SKM-1 treated with dmso at 0.1 percent for 144 hours (cell line): ENCODE data around the gene USH2A.
"Not testable (repeated sequence)": the region's sequence is repeated elsewhere in the genome, so short reads cannot be mapped to it uniquely, and the experiment has no call there.

Source experiments
- DNase-seq: peaks from one replicate; lab custom pipeline; 2025; ENCODE audit not compliant: unreplicated experiment; lab: John Stamatoyannopoulos, UW

Gene USH2A

DNA sequence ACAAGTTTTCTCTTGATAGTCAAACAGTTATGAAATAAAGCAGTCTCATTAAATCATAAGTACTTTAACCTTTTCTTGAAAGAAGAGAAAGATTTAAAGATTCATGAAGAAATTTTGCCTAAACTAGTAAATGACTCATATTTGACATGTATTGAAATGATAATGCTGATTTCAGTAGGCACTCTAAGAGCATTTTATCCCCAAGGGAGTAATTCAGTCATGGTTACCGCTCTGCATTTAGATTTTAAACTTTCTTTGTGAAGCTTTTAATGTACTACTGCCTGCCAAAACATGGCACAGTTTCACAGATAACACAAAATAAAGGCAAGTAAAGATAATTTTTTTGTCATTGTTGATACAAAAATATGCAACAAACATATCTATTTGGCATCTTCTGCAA, 6.8 kb downstream of the USH2A start:
- no peak for DNase-seq

DNA sequence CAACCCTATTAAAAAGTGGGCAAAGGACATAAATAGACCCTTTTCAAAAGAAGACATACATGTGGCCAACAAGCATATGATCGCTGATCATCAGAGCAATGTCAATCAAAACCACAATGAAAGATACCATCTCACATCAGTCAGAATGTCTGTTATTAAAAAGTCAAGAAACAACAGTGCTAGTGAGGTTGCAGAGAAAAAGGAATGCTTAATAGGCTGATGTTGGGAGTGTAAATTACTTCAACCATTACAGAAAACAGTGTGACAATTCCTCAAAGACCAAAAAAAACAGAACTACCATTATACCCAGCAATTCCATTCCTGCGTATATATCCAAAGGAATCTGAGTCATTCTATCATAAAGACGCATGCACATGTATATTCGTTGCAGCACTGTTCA, 13.2 kb downstream of the USH2A start:
- DNase-seq: no peak

DNA sequence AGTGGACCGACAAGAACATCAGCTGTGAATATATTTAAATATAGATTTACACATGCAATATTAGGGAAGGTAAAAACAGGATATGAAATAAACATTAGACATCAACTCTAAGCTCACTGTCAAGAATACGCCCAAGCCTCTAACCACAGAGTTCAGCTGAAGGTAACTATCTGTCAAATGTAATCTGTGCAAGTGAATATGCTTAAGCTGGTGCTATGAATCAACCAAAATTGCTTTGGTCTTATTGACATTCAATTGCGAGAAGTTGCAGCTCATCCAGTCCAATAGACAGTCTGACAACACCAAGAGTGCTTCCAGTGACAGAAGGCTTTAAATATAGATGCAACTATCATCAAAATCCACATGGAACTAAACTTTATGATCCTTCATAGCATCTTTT, 32.3 kb downstream of the USH2A start:
- DNase-seq: no peak

DNA sequence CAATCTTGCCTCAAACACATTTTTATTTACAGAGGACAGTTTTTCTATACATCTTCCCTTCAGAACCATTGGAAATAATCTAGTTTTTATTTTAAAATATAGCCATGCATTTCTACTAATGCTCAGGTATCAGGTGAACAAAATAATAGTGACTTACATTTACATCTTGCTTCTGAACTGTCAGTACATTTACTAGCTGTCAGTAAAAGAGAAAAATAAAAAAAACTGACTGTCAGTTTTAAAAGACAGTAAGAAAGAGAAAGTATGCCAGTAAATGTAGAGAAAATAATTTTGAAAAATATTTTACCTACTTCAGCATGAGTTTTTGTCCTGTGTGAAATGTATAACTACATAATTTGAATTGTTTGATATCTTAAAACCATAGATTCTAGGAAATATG, 33.5 kb downstream of the USH2A start:
- no peak for DNase-seq

DNA sequence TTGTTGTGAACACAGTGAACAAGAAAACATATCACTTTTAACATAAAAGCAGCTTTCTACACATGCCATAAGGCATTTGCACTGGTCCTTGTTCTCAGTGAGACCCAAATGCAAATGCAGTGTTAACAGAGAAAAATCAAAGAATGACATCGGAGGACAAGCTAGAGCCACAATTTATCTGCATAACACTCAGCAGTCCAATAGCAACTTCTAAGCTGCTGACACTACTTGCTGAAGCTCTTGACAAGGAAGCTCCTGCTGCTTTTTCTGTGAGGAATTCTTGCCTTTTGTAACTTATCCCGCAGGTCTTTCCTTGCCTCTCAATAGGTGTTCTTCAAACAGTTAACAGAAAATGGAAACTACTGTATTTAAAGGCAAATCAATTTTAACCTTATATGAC, 34.7 kb downstream of the USH2A start:
- no peak for DNase-seq

DNA sequence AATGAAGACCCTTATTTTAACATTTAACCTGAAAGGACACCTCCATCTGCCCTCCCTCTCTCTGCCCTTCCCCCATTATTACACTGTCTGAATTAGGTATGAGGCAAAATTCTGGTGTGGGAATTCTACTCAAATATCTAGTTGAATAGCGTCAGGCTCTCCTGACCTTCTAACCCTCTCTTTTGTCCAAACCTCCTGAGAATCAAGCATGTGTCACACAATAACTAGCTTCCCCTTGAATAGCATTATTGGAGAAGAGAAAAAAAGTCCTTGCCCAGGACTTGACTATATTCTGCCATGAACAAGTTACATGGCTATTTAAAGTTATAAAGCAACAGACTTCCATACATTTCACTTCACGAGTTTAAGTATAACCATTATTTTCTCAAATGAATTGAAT, 35.5 kb downstream of the USH2A start:
- DNase-seq: no peak

DNA sequence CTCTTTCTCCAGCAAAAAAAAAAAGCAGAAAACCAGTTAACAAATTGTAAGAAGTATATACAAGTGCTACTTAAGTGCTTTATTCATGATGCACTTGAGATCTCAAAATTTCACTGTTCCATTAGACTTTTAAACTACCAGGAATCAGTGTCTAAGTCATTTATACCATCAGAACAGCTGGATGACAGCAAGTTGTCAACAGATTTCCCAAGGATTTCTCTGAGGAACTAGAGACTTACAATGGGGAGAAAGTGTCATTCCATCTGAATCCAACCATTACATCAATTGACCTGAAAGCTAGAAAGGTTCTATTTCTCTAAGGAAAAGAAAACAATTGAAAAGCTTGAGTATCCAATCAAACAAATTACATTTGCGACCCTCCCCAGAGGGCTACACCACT, 43.8 kb downstream of the USH2A start:
- DNase-seq: no peak

DNA sequence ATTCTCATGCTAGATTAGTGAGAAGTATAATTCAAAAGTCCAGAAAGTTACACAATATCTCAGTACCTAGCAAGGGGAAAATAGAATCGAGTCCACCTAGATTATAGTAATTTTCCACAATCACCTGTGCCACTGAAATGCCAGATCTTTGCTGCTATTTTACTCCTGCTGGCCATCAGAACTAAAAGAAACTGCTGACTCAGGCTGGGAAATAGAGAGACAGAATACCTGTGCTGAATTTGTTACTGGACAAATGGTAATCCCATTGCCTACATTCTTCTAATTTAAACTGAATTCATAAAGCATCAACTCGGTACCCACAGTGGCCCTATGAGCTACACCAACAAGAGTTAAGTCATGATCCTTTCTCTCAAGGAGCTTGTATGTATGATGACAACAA, 55.0 kb downstream of the USH2A start:
- no peak for DNase-seq

DNA sequence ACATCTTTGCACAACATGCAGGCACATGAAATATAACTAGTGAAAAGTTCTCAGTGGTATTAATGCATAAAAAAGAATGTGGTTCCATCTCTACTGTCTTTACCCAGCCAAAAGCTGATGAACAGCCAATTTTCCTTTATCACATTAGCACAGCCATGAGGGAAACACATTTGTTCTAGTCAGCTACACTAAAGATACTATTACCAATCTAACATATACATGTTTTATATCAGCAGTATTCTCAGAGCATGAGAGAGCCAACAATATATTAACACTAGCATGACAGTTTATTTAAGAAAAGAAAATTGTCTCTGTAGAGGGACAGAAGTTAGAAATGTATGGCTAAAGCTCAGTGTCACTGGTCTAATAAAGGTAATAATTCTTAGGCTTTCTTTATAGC, 56.3 kb downstream of the USH2A start:
- DNase-seq: no peak

DNA sequence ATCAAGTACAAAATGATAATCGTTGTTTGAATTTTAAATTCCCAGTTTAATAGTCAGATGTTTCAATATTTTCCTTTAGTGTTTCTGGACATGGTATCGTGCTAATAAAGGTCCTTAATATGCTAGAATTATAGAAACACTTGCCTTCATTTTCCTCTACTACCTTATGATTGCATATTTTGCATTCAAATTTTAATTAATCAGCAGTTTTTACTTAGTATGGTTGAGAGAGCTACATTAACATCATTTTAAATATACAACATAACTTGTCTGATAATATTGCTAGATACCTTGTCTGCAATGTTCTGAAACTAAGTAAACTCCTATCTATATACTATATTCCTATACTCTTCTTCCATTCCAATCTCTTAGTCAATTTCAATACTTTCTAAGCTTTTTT, 66.3 kb downstream of the USH2A start:
- no peak for DNase-seq

DNA sequence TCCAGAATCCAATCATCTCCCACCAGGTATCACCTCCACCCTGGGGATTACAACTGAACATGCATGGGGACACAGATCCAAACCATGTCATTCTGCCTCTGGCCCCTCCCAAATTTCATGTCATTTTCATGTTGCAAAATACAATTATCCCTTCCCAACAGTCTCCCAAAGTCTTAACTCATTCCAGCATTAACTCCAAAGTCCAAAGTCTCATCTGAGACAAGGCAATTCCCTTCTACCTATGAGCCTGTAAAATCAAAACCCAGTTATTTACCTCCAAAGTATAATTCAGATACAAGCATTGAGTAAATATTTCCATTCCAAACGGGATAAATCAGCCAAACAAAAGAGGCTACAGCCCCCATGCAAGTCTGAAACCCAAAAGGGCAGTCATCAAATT, 73.1 kb downstream of the USH2A start:
- DNase-seq: no peak

DNA sequence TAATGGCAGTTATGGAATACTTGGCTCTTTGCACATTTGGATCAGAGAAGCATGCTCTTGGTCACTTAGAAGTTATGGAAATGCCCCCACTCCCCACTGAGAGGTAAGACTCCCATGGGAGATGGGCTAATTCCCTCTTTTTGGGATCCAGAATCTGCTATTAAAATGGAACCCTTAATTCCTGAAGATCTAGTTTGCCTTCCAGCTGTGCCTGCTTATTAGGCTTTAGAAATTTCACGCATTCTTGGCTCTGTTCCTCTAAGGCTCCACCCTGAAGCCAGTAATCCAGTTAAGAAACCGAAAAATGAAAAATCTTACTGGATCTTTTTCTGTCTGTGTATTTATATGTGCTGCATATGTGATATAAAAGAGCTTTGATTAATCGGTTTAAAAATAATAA, 76.7 kb downstream of the USH2A start:
- no peak for DNase-seq

DNA sequence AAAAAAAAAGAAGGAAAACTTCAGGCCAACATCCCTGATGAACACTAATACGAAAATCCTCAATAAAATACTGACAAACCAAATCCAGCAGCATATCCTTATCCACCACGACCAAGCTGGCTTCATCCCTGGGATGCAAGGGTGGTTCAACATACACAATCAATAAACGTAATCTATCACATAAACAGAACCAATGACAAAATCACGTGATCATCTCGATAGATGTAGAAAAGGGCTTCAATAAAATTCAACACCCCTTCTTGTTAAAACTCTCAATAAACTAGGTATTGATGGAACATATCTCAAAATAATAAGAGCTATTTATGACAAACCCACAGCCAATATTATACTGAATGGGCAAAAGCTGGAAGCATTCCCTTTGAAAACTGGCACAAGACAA, 82.7 kb downstream of the USH2A start:
- DNase-seq: not testable (repeated sequence)

DNA sequence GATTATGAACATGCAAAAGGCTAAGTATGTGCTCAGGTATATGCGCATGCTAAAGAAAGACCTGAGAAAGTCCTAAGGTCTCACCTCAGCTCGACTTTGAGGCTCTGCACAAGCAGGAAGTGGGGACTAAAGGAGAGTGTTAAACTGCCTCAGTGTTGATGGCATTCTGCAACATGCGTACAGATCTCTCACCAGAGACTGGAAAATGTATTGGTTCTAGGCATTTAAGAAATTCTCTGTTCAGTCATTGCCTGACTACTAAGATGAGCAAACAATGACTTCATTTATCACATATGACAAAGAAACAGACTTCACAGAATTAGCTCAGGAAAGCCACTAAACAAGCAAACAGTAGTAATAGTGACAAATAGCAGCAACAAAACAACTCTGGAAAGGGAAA, 90.8 kb downstream of the USH2A start:
- DNase-seq: no peak

DNA sequence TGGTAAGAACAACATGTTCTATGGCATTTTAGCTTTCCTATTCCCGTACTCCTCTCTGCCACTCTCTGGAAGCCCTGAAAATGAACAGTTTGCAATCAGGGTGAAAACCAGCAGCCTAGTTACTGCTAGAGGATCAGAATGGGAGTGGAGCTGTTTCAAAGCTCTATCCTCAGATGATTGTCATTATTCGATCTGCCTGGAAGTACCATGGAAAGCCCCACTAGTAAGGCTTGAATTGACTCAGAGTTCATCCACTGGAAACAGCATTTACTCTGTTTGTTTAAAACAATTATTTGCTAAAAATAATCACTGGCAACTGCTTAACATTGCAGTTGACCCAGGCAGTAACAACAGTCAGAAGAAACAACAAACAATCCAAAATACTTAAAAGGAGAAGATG, 91.2 kb downstream of the USH2A start:
- no peak for DNase-seq

DNA sequence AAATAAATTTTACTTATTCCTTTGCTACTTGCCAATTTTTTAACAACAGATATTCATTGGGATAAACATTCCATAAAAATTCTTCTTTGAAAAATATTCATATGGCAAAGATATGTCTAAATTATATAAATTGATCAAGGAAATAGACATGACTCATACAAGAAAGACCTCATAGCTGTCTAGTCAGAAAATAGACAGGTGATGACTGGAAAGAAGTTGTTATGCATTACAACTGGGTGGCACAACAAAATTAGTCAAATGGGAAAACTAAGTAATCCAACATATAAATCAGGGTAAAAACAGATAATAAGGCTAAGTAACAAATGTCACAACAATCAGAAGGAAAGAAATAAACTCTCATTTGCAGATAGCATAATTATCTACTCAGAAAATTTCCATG, 92.0 kb downstream of the USH2A start:
- DNase-seq: no peak

DNA sequence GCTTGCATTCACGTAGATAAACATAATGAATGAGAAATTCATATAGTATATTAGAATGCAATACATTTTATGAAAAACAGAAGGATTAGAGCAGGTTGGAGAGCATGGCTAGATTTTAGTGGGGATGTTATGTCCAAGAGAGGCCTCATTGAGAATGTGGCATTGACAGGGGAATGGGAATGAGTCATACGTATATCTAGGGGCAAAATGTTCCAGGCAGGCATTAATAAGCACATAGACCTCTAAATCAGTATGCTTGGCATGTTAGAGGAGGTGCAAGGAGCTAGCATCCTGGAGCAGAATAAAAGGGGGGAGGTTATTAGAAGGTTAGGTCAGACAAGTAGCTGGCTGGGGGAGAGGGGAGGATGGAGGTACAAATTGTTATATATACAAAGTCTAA, 93.0 kb downstream of the USH2A start:
- DNase-seq: no peak

DNA sequence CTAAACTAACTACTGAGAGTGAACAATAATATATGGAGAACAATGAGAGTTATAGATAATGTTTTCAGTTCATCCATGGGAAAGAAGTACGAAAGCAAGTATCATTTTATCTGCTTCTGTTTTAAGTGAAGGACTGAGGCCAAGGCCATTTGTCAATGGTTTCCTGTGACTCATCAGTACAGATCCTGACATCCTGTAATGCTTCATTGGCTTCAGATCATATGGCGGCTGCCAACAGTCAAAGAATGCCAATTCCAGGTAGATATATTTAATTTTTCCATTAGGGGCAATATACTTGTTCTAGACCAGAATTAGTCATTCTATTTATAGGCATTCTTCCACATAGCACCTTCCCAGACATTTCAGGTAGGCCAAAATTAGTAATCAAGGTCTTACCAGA, 97.3 kb downstream of the USH2A start:
- no peak for DNase-seq

DNA sequence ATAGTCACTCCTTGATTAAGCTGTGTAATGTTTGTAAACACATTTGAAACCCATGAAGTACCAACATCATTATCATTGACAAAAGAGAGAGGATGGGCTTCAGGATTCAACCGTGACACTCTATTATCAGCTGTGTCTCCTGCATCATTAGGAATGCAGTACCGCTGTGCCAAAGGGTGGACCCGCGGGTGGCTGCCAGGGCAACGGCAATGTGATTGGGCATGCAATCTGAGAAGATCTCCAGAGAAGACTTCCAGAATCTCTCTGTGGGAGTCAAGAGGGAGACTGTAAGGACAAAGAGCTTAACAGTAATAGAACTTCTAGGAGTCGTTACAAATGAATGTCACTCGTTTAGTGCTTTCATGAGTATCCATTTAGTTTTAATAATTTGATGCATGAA, 97.9 kb downstream of the USH2A start:
- no peak for DNase-seq

DNA sequence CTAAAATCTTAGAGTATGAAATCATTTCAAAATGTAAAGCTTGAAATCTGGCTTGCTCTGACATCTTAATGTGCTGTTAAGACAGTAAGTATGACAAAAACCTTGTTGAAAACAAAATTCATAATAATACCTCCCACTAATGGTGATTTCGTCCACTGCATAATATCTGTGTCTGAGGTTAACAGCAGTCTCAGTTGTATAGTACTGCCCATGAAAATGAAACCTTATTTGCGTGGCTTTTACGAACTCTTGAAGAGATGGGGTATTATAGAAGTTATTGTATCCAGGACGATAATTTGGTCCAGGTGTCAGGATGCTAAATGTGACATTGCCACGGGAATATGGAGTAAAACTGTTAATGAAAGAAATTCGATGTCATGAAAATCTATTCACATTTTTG, 99.9 kb downstream of the USH2A start:
- DNase-seq: no peak

DNA sequence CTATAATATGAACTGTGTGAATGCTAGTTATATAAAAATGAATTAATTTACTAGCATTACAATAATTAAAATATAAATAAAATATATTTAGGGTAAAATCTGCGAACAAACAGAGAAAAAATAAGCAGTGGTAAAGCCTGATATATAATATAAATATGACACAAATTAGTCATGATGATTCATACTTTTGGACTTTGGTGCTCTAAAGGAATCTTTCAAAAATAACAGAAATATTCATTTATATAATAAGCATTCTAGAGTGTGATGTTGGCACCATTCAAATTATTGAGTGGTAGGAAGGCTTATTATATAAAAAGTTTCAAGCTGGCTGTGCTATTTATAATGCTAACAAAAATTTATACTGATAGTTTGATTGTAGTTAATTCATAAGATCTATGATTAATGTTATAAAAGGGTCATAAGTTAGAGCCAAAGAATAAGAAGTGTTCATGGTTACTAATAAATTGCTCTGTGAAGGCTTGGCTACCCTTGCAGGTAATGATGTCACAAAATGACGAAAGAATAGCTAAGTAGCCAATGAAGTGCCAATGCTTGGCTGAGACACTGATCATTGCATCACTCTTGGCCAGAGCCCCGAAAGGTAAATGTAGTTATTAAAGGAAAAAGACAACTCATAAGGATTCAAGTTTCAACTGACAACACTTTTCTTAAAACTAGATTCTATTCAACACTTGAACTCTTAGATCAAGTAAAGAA, 108.7 kb downstream of the USH2A start:
- no peak for DNase-seq

DNA sequence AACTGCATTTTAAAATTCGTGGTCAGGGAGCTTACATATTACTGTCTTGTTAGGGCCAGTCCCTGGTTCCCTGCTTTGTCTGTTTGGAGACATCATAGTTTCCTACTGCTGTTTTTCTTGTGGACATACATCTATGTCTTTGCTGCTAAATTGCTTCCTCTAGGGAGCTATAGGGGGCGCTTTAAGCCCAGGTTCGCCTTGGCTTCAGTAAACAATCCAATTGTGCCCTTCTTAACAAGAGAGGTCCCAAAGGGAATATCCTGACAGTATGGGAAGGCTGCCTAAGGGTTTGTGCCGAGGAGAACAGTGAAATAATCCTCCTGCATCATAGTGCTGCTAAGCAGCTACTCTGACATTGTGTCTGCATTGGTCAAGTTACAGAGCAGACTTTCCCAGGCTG, 112.5 kb downstream of the USH2A start:
- peak; percentile 32 for DNase-seq

DNA sequence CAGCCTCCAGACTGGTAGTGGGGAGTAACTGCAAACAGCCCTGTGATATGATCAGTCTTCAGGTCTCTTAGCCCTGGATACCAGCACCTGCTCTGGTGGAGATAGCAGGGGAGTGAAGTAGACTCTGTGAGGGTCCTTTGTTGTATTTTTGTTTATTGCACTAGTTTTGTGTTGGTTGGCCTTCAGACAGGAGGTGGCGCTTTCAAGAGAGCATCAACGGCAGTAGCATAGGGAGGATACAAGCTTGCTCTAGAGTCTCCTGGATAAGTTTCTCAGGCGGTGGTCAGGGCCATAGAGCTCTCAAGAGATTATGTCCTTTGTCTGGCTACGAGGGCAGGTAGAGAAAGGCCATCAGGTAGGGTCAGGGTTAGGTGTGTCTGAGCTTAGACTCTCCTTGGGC, 116.4 kb downstream of the USH2A start:
- no peak for DNase-seq

DNA sequence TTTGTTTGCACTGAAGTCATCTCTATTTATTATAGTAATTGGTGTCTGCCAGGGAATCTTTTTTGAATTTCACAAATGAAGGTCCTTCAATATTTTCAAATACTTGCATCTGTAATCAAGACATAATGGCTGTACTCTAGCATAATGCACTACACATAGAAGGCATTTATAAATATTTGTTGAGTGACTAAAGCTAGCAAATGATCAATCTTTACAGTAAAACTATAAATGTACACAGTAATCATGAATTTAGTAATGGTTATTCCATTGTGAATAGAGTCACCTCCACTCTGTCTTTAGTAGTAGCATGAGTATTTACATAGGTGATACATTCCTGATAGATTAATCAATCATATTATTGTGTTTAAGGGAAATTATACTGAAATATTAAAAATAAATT, 119.6 kb downstream of the USH2A start:
- DNase-seq: no peak
